ENCODE results near the gene PLEKHM3.

PLEKHM3 gene

GRCh38 chr2:207778298-207778882 lies 246.9 kb downstream of the PLEKHM3 start:
- DNase-seq: no peak

GRCh38 chr2:207777124-207777523 lies 248.2 kb downstream of the PLEKHM3 start:
- DNase-seq: no peak

- no peak for DNase-seq
Observed at GRCh38 chr2:207775473-207775872, 249.9 kb downstream of the PLEKHM3 start.

GRCh38 chr2:207772844-207773205 lies 252.5 kb downstream of the PLEKHM3 start:
- DNase-seq: no peak

GRCh38 chr2:207772081-207772843 lies 253.1 kb downstream of the PLEKHM3 start:
- DNase-seq: peak; percentile 43

- no peak for DNase-seq
Observed at GRCh38 chr2:207771421-207771820, 253.9 kb downstream of the PLEKHM3 start.

All from stimulated activated CD4-positive, alpha-beta T cell treated with anti-CD3 and anti-CD28 coated beads, Interleukin-4, amount 100 ng/mL, for 1 hour (primary cell).